Activated gamma-delta T cell treated with Interleukin-2 at 50 U/mL for 16 hours (primary cell): Measurements from ENCODE around the gene TP53I3.
A peak's percentile ranks its signal among the peaks of the same experiment; 100 is the strongest.
"Not testable (repeated sequence)": the region's sequence is repeated elsewhere in the genome, so short reads cannot be mapped to it uniquely, and the experiment has no call there.

Experiments
- DNase-seq: peaks from one replicate; pipeline ENCODE4 v3.0.0-alpha.2; 2020

The TP53I3 gene

GRCh38 chr2:24084386-24085199 is at the start of gene TP53I3:
Gene TP53I3 (minus strand): TSS chr2:24084834. CDS start chr2:24084326, 508 bp downstream.
- DNase-seq = peak; percentile 80

- no peak for DNase-seq
These were observed 47.9 kb upstream of the TP53I3 start for GRCh38 chr2:24132543-24132942.

GRCh38 chr2:24125956-24126355 is 41.3 kb upstream of the TP53I3 start:
- no peak for DNase-seq

- DNase-seq = no peak
These were observed 39.4 kb upstream of the TP53I3 start for GRCh38 chr2:24123922-24124580.

- DNase-seq = peak; percentile 59
These were observed 38.7 kb upstream of the TP53I3 start, which contains the start of the genes FAM228B and PFN4 for GRCh38 chr2:24123195-24123921. Gene FAM228B (plus strand): TSS chr2:24123469. CDS start chr2:24124362, 893 bp downstream. Gene PFN4 (minus strand): TSS chr2:24123334. CDS start chr2:24122535, 799 bp downstream.

GRCh38 chr2:24122366-24123194 is 37.9 kb upstream of the TP53I3 start:
- no peak for DNase-seq

- no peak for DNase-seq
These were observed 36.8 kb upstream of the TP53I3 start for GRCh38 chr2:24121469-24121868.

- DNase-seq = no peak
These were observed 36.4 kb upstream of the TP53I3 start for GRCh38 chr2:24121066-24121465.

GRCh38 chr2:24117902-24118301 is 33.3 kb upstream of the TP53I3 start:
- no peak for DNase-seq

- no peak for DNase-seq
These were observed 30.4 kb upstream of the TP53I3 start for GRCh38 chr2:24115057-24115456.

- DNase-seq = no peak
These were observed 26.8 kb upstream of the TP53I3 start for GRCh38 chr2:24111407-24111901.

GRCh38 chr2:24110660-24111303 is 26.1 kb upstream of the TP53I3 start:
- no peak for DNase-seq

GRCh38 chr2:24109431-24109830 is 24.8 kb upstream of the TP53I3 start:
- not testable (repeated sequence) for DNase-seq

GRCh38 chr2:24107336-24107735 is 22.7 kb upstream of the TP53I3 start:
- DNase-seq = no peak

- DNase-seq = no peak
These were observed 22.2 kb upstream of the TP53I3 start for GRCh38 chr2:24106786-24107185.

- DNase-seq = no peak
These were observed 21.2 kb upstream of the TP53I3 start for GRCh38 chr2:24105816-24106215.

GRCh38 chr2:24104906-24105305 is 20.3 kb upstream of the TP53I3 start:
- no peak for DNase-seq

GRCh38 chr2:24104110-24104650 is 19.5 kb upstream of the TP53I3 start:
- no peak for DNase-seq

- no peak for DNase-seq
These were observed 18.0 kb upstream of the TP53I3 start for GRCh38 chr2:24102677-24103076.

- DNase-seq = no peak
These were observed 17.4 kb upstream of the TP53I3 start for GRCh38 chr2:24101992-24102391.

GRCh38 chr2:24100732-24101131 is 16.1 kb upstream of the TP53I3 start:
- DNase-seq = not testable (repeated sequence)
